ENCODE results near the gene CCER1. TPM values are rescaled to one million over a fixed set of nuclear protein-coding genes. Genes with fewer than 3 reads are reported as not detected.

Gene CCER1
- total and polyA plus RNA-seq, 12 donors, result not detected

GRCh38 chr12:90909069-90909770 lies 45.8 kb downstream of the CCER1 start:
- H3K27me3 ChIP-seq, result no peaks in the 10 kb centered on the region
- H3K36me3 ChIP-seq (replicated peaks in 1 of 2), result no peaks in the 10 kb centered on the region
- no peak overlapping the region for H3K27ac ChIP-seq
- H3K9me3 ChIP-seq (replicated peaks in 1 of 3), result no peaks in the 10 kb centered on the region
- no peak for TF ChIP-seq POLR2A (IDR thresholded peaks at IDR 0.05)
- peak; percentile 57 to 71 (median 66) for TF ChIP-seq CTCF (IDR thresholded peaks at IDR 0.05)
- intact Hi-C loops (cut with DNase I), result no loop called here
- peak; percentile 20 to 67 (median 40) for DNase-seq
- WGBS, 4 donors, result 45 to 53% (median 47%) methylated on average over 7 of the region's 7 CpGs
- no peak overlapping the region for H3K4me3 ChIP-seq
- H3K4me1 ChIP-seq (replicated peaks in 1 of 2), result no peaks in the 10 kb centered on the region

GRCh38 chr12:90908465-90908864 lies 46.5 kb downstream of the CCER1 start:
- Histone ChIP-seq H3K4me3 (no peak overlapping the region), H3K36me3 (replicated peaks in 1 of 2) (no peaks in the 10 kb centered on the region), H3K27me3 (no peaks in the 10 kb centered on the region), H3K4me1 (replicated peaks in 1 of 2) (no peaks in the 10 kb centered on the region), H3K27ac (no peak overlapping the region), H3K9me3 (replicated peaks in 1 of 3) (no peaks in the 10 kb centered on the region)
- TF ChIP-seq POLR2A (IDR thresholded peaks at IDR 0.05), result no peak
- TF ChIP-seq CTCF (IDR thresholded peaks at IDR 0.05), result no peak
- intact Hi-C loops (cut with DNase I), result no loop called here
- peak; percentile 24 to 76 (median 64) for DNase-seq

GRCh38 chr12:90905691-90906370 lies 49.1 kb downstream of the CCER1 start:
- intact Hi-C loops (cut with DNase I), result no loop called here
- TF ChIP-seq POLR2A (IDR thresholded peaks at IDR 0.05) (no peak), CTCF (IDR thresholded peaks at IDR 0.05) (no peak)
- no peaks in the 10 kb centered on the region for H3K36me3 ChIP-seq (replicated peaks in 1 of 2)
- no peak overlapping the region for H3K27ac ChIP-seq
- no peaks in the 10 kb centered on the region for H3K9me3 ChIP-seq (replicated peaks in 1 of 3)
- H3K4me3 ChIP-seq, result no peak overlapping the region
- no peak for DNase-seq
- H3K27me3 ChIP-seq, result no peaks in the 10 kb centered on the region
- no peaks in the 10 kb centered on the region for H3K4me1 ChIP-seq (replicated peaks in 1 of 2)
- WGBS, 4 donors, result 78 to 85% (median 83%) methylated on average over 1 of the region's 1 CpG

GRCh38 chr12:90902596-90902995 lies 52.4 kb downstream of the CCER1 start:
- no peak for TF ChIP-seq POLR2A (IDR thresholded peaks at IDR 0.05)
- TF ChIP-seq CTCF (IDR thresholded peaks at IDR 0.05), result no peak
- DNase-seq, result no peak
- H3K4me1 ChIP-seq (replicated peaks in 1 of 2), result no peaks in the 10 kb centered on the region
- no peaks in the 10 kb centered on the region for H3K27me3 ChIP-seq
- H3K27ac ChIP-seq, result no peak overlapping the region
- no peak overlapping the region for H3K4me3 ChIP-seq
- intact Hi-C loops (cut with DNase I), result no loop called here
- H3K36me3 ChIP-seq (replicated peaks in 1 of 2), result no peaks in the 10 kb centered on the region
- no peaks in the 10 kb centered on the region for H3K9me3 ChIP-seq (replicated peaks in 1 of 3)
- 77 to 86% (median 82%) methylated on average over 2 of the region's 2 CpGs for WGBS, 4 donors

Other genes starting within 250 kb of the CCER1 start
- gene EPYC, start 49.8 kb upstream of the CCER1 start, total RNA-seq, result under 1 TPM in 1 of 9 donors, not detected in 8; 0.78 TPM
- gene EPYC, start 49.8 kb upstream of the CCER1 start, polyA plus RNA-seq, result not detected
- gene KERA, start 102.8 kb upstream of the CCER1 start, total RNA-seq, result not detected
- gene KERA, start 102.8 kb upstream of the CCER1 start, polyA plus RNA-seq, result not detected
- 1,000 to 10,000 TPM in 1 of 9 donors, 100 to 1,000 TPM in 7, 10 to 100 TPM in 1; 68.2 to 1,150 (median 400) TPM for gene LUM, start 156.3 kb upstream of the CCER1 start, total RNA-seq
- gene LUM, start 156.3 kb upstream of the CCER1 start, polyA plus RNA-seq, result 100 to 1,000 TPM; 114 to 448 (median 333) TPM
- gene DCN, start 227.6 kb upstream of the CCER1 start, total RNA-seq, result 1,000 to 10,000 TPM in 5 of 9 donors, 100 to 1,000 TPM in 4; 234 to 2,358 (median 1,209) TPM
- gene DCN, start 227.6 kb upstream of the CCER1 start, polyA plus RNA-seq, result 100 to 1,000 TPM; 491 to 572 (median 508) TPM

Data from adrenal gland (tissue), 12 donors.